GM19099 (cell line): ENCODE results near the gene C2orf72.

Experiments
- POLR2A ChIP-seq: IDR thresholded peaks from 3 replicates; pipeline ENCODE4 v1.6.1; 2011; ENCODE audit warnings: low read depth; ENCODE audit not compliant: insufficient read length; ENCODE audit errors: extremely low read depth

The C2orf72 gene

DNA sequence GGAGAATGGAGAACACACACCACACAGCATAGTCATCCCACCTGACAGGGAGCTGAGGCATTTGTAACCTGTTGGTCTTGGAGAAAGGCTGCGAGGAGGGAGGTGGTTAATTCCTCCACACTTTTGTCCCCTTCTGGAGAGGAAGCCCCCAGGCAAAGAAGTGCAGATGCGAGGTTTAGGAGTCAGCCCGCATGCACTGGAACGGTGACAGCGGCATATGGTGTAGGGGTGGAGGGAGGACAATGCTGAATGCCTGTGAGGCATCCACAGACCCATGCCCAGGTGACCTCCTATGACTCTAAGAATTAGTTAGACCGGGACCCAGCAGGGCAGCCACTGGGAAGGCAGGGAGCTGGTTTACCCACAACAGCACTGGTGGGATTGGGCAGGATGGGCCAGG lies 29.2 kb upstream of the C2orf72 start:
- no peak for TF ChIP-seq POLR2A

DNA sequence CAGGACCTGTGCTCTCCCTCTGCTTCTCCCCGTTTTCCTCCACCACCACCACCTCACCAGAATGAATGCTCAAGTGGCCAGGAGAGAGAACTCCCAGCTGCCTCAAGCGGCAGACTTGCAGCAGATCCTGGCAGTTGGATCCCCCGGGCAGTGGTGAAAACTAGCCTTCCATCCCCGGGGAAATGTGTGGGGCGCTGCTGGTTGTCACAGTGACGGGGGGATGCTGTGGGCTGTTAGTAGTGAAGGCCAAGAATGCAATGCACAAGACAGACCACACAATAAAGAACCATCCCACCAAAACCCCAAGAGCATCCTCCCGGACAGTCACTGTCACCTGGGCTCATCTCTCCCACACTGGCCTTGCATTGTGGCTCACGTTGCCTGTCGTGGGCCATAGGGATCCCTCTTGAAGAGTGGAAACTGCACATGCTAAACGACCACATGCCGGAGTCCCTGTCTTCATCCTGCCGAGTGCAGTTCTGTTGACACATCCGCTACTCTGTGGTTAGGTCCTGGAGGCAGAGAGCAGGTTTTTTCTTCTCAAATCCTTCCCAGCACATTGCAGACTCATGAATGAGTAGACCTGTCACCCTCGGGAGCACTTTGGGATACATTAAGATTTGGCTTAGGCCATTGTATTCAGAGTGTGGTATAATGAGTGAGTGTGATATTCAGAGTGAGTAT lies 27.9 kb upstream of the C2orf72 start:
- no peak for TF ChIP-seq POLR2A

DNA sequence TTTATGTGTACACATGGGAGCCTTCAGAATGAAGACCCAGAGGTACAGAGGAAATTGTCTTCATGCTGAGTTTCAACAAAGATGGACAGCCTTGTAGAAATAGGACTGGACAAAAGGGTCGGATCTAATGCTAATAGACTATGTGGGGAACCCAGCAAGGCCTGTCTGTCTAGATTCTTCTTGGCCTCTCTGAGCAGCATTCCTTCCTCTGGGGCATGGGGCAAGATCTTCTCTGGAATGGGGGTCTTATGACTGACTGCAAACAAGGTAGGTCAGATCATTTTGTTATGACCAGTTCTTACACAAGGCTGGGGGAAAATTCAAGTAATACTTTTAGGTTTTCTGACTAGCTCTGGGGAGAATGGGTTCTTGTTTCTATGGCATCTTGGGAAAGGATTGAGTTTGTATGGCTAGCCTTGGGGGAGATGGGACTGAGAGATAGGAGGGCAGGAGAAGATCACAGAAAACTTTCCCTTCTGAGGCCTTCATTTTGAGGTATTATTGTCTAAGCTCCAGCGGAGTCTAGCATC lies 27.1 kb upstream of the C2orf72 start:
- TF ChIP-seq POLR2A, result no peak

DNA sequence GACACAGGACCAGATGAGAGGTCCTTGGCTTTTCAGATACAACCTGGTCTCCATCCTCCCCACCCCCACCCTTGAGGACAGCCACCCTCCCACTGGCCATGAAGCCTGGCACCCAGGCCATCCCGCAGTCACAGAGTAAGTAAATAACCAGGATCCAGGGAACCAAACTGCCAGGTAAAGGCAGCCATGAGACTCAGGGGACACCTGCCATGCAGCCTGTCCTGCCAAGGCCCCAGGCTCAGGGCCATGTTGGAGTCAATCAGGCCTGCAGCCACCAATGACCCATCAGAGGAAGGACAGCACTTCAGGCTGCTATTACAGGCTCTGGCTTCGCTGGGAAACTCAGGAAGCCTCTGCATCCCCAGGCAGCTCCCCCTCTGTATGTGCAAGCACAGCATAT lies 25.8 kb upstream of the C2orf72 start:
- TF ChIP-seq POLR2A, result no peak

DNA sequence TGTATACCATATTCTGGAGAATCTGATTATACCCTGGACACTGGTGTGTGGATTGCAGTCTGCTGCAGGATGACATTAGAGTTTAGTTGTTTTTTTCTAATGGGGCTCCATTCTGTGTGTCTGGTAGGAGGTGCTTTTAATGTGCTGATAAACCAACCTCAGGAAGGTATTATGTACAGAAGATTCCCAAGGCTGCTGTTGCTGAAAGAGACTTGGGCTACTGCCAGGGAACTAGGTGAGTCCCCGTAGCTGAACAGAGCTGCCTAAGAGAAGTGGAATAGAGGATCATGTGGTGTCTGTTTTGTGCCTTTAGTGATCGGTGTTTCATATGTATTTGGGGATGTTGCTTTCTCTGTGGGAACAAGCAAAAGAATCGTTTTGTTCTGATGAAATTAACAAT lies 24.9 kb upstream of the C2orf72 start:
- TF ChIP-seq POLR2A, result no peak

DNA sequence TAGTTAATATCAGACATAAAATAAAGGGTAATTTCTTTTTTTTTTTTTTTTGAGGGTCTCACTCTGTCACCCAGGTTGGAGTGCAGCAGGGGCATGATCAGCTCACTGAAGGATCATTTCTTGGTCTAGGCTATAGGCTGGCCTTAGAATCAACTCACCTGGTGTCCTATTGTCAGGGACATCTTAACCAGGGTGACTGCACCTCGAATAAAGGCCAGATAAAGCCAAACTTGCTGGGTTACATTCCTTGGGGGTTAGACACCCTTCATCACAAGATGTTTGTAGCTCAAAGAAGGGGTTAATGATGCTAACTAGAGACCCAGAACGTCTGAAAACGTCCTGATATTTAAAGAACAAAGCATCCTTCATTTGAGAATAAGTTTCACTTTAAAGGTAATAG lies 23.5 kb upstream of the C2orf72 start:
- no peak for TF ChIP-seq POLR2A

DNA sequence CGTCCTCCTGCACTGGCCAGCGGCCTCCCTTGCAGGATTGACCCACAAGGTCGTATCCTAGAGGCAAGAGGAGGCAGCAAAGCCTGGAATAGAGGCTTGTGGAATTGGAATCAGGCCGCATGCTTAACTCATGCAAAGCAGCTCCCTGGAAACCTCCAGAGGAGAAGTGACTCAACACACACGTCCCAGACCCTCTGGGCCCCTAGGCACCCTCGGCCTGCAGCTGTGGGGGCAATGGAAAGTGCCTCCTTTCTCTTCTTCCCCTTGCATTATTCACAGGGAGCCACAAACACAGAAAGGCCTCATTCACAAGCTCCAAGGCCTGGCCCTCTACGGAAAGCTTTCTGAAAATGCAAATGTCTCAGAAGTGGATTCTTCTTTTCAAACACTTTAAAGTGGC lies 21.8 kb upstream of the C2orf72 start:
- TF ChIP-seq POLR2A, result no peak

DNA sequence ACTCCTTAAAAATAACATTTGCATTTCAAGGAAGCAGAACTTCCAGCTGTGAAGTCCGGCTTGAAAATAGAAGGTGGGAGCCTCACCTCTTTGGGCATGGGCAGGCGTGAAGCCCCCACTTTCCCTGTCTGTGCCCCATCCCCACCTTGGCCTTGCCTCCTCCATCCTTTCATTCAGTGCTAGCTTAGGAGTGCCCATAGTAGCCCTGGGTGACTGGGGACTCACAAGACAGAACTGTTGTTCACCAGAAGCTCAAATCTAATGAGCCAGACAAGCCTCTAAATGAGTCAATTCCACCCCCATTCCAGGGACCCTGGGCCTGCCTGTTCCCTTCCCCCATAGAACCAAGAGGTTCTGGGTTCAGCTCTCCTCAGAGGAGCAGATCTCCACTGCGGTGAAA lies 21.4 kb upstream of the C2orf72 start:
- TF ChIP-seq POLR2A, result no peak

DNA sequence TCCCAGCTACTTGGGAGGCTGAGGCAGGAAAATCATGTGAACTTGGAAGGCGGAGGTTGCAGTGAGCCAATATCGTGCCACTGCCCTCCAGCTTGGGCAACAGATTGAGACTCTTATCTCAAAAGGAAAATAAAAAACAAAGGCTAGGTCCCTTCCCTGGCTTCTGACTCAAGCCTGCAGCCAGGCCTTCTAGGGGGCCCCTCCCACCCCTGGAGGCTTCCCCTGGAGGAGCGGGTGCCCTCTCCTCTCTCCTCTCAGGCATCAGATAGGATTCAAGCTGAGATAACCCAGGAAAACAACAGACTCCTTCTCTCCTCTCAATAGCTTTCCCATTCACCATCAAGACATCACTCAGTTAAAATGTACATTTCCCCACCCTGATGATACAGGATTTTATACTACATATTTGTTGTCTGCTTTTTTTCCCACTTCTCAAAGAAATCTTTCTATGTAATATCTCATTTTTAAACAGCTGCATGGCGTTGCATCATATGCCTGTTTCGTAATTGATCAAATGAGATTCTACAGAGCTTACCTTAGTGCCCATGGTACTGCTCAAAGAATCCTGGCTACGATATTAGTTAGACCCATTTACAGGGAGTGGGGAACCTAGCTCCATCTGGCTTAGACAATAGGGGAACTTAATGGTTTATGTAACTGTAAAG lies 20.6 kb upstream of the C2orf72 start:
- no peak for TF ChIP-seq POLR2A

DNA sequence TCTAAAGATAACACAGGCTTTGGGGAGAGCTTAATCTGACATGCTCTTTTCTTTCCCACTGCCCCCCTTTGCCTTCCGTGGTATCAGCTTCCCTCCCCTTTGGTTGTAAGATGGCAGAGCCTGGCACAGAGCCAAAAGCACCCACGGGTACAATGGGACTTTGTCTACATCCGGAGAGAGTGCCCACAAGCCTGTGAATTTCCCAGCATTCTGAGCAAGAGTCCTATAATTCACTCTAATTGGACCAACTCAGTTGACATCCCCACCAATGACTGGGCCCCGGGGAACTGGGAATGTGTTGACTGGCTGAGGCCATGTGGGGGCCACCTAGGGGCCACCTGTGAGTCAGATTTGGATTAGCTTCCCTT lies 20.1 kb upstream of the C2orf72 start:
- TF ChIP-seq POLR2A, result no peak

DNA sequence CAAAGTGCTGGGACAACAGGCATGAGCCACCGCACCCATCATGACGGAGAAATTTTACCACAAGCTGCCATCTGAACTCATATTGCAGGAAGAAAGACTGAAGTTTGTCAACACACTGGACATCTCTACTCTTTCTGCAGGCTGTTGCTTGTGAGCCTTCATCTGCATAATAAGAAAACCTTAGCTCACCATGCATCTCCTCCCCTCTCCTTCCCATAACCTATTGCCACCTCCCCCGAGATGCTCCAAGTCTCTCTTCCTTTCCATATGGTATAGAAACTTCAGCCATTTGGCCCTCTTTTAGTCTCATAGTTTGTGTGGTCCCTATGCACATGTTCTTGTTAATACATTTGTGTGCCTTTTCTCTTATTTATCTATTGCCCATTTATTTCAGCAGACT lies 19.1 kb upstream of the C2orf72 start:
- TF ChIP-seq POLR2A, result no peak

DNA sequence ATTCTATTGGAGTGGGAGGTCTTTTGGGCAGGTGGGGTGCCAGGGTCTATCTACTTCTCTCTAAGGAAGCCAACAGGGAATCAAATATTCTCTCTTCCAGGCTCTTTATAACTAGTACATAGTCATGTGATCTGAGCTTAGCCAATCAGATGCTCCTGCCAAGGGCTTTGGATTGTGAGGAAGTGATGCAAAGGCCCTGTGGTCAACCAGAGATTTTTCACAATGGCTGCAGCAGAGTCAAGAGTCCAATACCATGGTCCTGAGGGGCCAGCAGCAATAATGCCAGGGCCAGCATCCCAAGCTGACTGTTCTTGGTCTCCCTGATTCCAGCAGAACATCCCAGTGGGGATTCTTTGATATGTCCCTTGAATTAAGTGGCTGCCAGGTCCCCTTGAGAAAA lies 8.4 kb upstream of the C2orf72 start:
- TF ChIP-seq POLR2A, result no peak

DNA sequence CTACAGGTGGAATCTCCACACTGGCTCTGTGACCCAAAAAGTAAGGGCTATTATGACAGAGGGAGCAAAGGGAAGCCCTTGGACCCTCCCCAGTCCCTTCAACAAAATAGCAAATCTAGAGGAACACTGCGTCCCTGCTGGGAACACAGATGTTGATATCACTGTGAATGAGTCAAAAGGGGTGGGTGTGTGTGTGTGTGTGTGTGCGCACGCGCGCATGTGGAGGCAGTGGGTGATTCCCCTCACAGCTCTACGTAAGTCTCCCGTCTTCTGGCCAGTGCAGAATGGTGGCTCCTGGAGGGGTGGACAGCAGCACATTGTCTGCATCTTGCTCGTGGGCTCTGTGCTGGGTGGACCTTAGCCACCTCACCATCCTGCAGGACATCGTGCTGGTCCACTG lies 7.8 kb upstream of the C2orf72 start:
- TF ChIP-seq POLR2A, result no peak

DNA sequence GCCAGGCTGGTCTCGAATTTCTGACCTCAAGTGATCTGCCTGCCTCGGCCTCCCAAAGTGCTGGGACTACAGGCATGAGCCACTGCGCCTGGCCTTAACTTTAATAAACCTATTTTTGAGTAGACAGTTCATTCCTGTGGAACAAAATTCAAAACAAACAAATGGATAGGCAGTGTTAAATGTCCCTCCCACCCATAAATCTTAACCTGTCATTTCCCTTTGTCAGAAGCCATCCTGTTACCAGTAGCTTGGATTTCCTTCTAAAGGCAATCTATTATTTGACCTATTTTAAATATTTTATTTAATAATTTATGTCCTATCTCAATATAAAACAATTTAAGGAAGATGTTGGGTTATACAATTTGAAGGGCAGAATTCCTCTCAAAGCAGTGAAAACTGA lies 6.6 kb upstream of the C2orf72 start:
- no peak for TF ChIP-seq POLR2A

DNA sequence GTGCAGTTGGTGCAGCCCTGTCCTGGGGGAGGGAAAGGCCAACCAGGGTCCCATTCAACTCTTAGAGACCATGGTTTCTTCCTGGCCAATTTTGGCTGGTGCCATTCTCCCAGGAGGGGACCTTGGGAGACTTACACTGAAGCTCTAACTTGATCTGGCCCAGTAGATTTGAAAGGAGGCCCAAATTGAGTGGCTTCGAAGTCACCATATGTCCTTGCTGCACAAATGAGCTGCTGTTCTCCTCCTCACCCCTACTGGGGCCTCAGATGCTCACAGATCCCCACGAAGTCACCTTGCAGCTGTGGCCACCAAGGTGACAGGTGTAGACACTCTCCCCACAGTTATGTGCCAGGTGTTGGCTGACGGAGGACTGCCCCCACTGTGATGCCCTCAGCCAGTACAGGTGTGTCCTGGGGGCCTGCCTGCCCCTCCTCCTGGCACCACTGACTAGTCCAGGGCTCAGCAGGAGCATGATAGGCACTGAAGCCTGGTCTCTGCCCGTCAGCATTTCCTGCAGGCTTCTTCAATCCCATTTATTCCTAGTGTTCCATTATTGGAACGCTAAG lies 4.7 kb upstream of the C2orf72 start:
- no peak for TF ChIP-seq POLR2A
